Measurements from ENCODE around the gene MTIF2. TPM values are rescaled to one million over a fixed set of nuclear protein-coding genes. Genes with fewer than 3 reads are reported as not detected.

MTIF2 gene
- total RNA-seq, 1 experiment from 2014 or later, result 49.8 TPM

GRCh38 chr2:55268288-55268906 is 634 bp downstream of the MTIF2 start:
- Histone ChIP-seq H2AFZ (ENCODE audit: low read depth, low read length, poor library complexity, severe bottlenecking) (no peak overlapping the region), H3K9ac (ENCODE audit: low read length) (peak overlapping the region; percentile 90), H3K4me2 (ENCODE audit: low read length) (peak overlapping the region; percentile 77), H4K20me1 (ENCODE audit: insufficient read depth) (no peaks in the 10 kb centered on the region), H3K4me1 (ENCODE audit: control insufficient read depth in 1 of 2, insufficient read depth in 2 of 2, low read length in 2 of 2) (peaks cover 0 to 11% of the 10 kb centered on the region in 2 experiments; a peak in 1 of 4 replicates), H3K9me3 (ENCODE audit: control insufficient read depth in 1 of 2, insufficient read depth in 1 of 2, low read depth in 1 of 2, low read length in 2 of 2) (no peaks in the 10 kb centered on the region), H3K36me3 (ENCODE audit: control insufficient read depth in 1 of 2, insufficient read depth in 2 of 2, low read length in 2 of 2) (peaks cover 8 to 14% of the 10 kb centered on the region in 2 experiments; a peak in 1 of 4 replicates), H3K9me2 (ENCODE audit: insufficient read depth) (no peaks in the 10 kb centered on the region), H3K4me3 (replicated peaks in 1 of 2; ENCODE audit: low read depth in 1 of 2, low read length in 2 of 2) (peak overlapping the region; percentile 92 to 97), H3K27ac (ENCODE audit: low read depth, low read length) (peak overlapping the region; percentile 65), H3K79me2 (ENCODE audit: insufficient read depth, low read length) (peaks cover 17% of the 10 kb centered on the region), H3K27me3 (ENCODE audit: insufficient read depth, low read length) (no peaks in the 10 kb centered on the region)
- TF ChIP-seq JUND (IDR thresholded peaks at IDR 0.05) (no peak), SIN3A (IDR thresholded peaks at IDR 0.05; ENCODE audit: low read depth) (no peak), EGR1 (IDR thresholded peaks at IDR 0.05; ENCODE audit: low read depth) (no peak), POLR2A (IDR thresholded peaks at IDR 0.05; ENCODE audit: borderline replicate concordance, extremely low read depth, insufficient read depth, insufficient read length) (no peak), POLR2AphosphoS5 (IDR thresholded peaks at IDR 0.05; ENCODE audit: low read depth, low read length) (no peak), EZH2 (IDR thresholded peaks at IDR 0.05) (no peak), ZFX (IDR thresholded peaks at IDR 0.05) (no peak), ZNF274 (IDR thresholded peaks at IDR 0.05; ENCODE audit: low read depth, low read length) (no peak), REST (IDR thresholded peaks at IDR 0.05; ENCODE audit: low read depth) (no peak), EZH2phosphoT487 (IDR thresholded peaks at IDR 0.05; ENCODE audit: borderline replicate concordance) (no peak), ZBTB33 (IDR thresholded peaks at IDR 0.05; ENCODE audit: extremely low read depth, insufficient replicate concordance, low read length) (no peak), CTCF (IDR thresholded peaks at IDR 0.05 in 2 of 3, conservative IDR thresholded peaks at IDR 0.05 in 1 of 3; ENCODE audit: borderline replicate concordance in 1 of 3, insufficient read depth in 1 of 3, low read depth in 2 of 3, low read length in 2 of 3) (no peak), ELF1 (IDR thresholded peaks at IDR 0.05; ENCODE audit: borderline replicate concordance, low read depth) (no peak), FOSL1 (IDR thresholded peaks at IDR 0.05; ENCODE audit: low read depth) (no peak), MAX (IDR thresholded peaks at IDR 0.05) (no peak), RAD21 (IDR thresholded peaks at IDR 0.05; ENCODE audit: low read depth) (no peak), ATF3 (IDR thresholded peaks at IDR 0.05) (no peak), YY1 (IDR thresholded peaks at IDR 0.05; ENCODE audit: extremely low read depth, insufficient replicate concordance, low read depth, low read length) (no peak), CEBPB (IDR thresholded peaks at IDR 0.05; ENCODE audit: low read depth) (no peak), CBX3 (IDR thresholded peaks at IDR 0.05; ENCODE audit: low read depth) (no peak)
- DNase-seq (ENCODE audit: low read depth, low spot score) (no peak), ATAC-seq (peak; percentile 22; the same call in 1 of the 2 replicates)
- ChIA-PET RAD21 (ENCODE audit: low non-redundant PET in 1 of 2, low total read pairs in 2 of 2, uncharacterized antibody in 2 of 2, unreplicated experiment in 2 of 2) (no interaction called here), POLR2A (no interaction called here), CTCF (no interaction called here)
- TSS peak; percentile 91 for BruUV-seq (replicated peaks)
- intact Hi-C loops (cut with micrococcal nuclease), result loop anchor here (2.0 kb wide), 1 partner anchor 348 kb away; the partner anchor contains the start of gene PPP4R3B
